KMS-11 (cell line): ENCODE measurements around the gene FAM170B.

Experiments used
- H2AFZ ChIP-seq: fragments of 200-600 bp; sonication (generic); 2 replicates; pipeline ENCODE4 v1.6.1; 2016; ENCODE audit warnings: antibody characterized with exemption, mixed run types, low read depth
- H3K27ac ChIP-seq: fragments of 200-600 bp; sonication (generic); 2 replicates; pipeline ENCODE4 v1.6.1; 2016; ENCODE audit warnings: mild to moderate bottlenecking, mixed run types
- H3K27me3 ChIP-seq: fragments of 200-600 bp; sonication (generic); 2 replicates; pipeline ENCODE4 v1.6.1; 2017; ENCODE audit warnings: mild to moderate bottlenecking, low read depth, mixed run types, moderate library complexity; ENCODE audit not compliant: insufficient read depth
- H3K36me3 ChIP-seq: fragments of 200-600 bp; sonication (generic); 2 replicates; pipeline ENCODE4 v1.6.1; 2017; ENCODE audit warnings: mild to moderate bottlenecking, mixed run types; ENCODE audit not compliant: insufficient read depth
- H3K4me1 ChIP-seq: fragments of 200-600 bp; sonication (generic); 2 replicates; pipeline ENCODE4 v1.6.1; 2016; ENCODE audit warnings: mild to moderate bottlenecking, low read depth, mixed run types; ENCODE audit not compliant: poor library complexity, severe bottlenecking
- H3K4me2 ChIP-seq: fragments of 200-600 bp; sonication (generic); 2 replicates; pipeline ENCODE4 v1.7.0; 2016; ENCODE audit warnings: mild to moderate bottlenecking, mixed run types
- H3K4me3 ChIP-seq: fragments of 200-600 bp; sonication (generic); IDR thresholded peaks from 2 replicates; pipeline ENCODE4 v1.6.1; 2017; ENCODE audit warnings: low read depth, low read length, mixed read lengths; ENCODE audit not compliant: insufficient read depth
- H3K79me2 ChIP-seq: fragments of 200-600 bp; sonication (generic); 2 replicates; pipeline ENCODE4 v1.6.1; 2016; ENCODE audit warnings: low read depth, mixed run types; ENCODE audit not compliant: insufficient read depth
- H3K9ac ChIP-seq: fragments of 200-600 bp; sonication (generic); 2 replicates; pipeline ENCODE4 v1.6.1; 2016; ENCODE audit warnings: mild to moderate bottlenecking, mixed run types
- H4K20me1 ChIP-seq: fragments of 200-600 bp; sonication (generic); 2 replicates; pipeline ENCODE4 v1.6.1; 2016; ENCODE audit warnings: mild to moderate bottlenecking, mixed run types; ENCODE audit not compliant: insufficient read depth
- TF ChIP-seq, protein P1 (sequence below): fragments of 200-600 bp; sonication (generic); conservative IDR thresholded peaks from 2 replicates; pipeline ENCODE4 v1.6.1; 2017; ENCODE audit warnings: low read depth, mild to moderate bottlenecking, antibody characterized with exemption, low read length, moderate library complexity, mixed read lengths

FAM170B gene

DNA sequence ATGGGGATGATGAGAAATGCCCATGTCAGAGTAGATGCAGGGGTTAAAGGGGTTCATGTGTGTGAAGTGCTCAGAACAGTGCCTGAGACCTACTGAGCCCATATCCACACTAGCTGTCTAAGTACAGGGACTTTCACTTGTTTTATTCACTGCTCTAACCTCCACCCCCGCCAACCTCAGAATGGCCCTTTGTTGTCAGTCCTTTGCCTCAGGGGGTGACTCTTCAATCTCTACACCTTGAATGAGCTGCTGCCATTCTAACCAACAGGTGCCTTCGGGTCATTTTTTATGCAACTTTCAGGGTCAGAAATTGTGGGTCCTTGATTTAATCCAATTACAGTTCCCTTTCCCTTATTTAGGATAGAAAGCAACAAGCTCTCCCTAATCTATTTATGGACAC, 44.7 kb downstream of the FAM170B start:
- Histone ChIP-seq H2AFZ (no peak overlapping the region), H3K4me1 (no peaks in the 10 kb centered on the region), H3K79me2 (no peaks in the 10 kb centered on the region), H3K4me3 (no peak overlapping the region), H3K9ac (no peak overlapping the region), H3K27me3 (no peaks in the 10 kb centered on the region), H3K36me3 (no peaks in the 10 kb centered on the region), H3K4me2 (no peak overlapping the region), H4K20me1 (no peaks in the 10 kb centered on the region), H3K27ac (no peak overlapping the region)
- TF ChIP-seq, protein P1, sequence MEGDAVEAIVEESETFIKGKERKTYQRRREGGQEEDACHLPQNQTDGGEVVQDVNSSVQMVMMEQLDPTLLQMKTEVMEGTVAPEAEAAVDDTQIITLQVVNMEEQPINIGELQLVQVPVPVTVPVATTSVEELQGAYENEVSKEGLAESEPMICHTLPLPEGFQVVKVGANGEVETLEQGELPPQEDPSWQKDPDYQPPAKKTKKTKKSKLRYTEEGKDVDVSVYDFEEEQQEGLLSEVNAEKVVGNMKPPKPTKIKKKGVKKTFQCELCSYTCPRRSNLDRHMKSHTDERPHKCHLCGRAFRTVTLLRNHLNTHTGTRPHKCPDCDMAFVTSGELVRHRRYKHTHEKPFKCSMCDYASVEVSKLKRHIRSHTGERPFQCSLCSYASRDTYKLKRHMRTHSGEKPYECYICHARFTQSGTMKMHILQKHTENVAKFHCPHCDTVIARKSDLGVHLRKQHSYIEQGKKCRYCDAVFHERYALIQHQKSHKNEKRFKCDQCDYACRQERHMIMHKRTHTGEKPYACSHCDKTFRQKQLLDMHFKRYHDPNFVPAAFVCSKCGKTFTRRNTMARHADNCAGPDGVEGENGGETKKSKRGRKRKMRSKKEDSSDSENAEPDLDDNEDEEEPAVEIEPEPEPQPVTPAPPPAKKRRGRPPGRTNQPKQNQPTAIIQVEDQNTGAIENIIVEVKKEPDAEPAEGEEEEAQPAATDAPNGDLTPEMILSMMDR = no peak

DNA sequence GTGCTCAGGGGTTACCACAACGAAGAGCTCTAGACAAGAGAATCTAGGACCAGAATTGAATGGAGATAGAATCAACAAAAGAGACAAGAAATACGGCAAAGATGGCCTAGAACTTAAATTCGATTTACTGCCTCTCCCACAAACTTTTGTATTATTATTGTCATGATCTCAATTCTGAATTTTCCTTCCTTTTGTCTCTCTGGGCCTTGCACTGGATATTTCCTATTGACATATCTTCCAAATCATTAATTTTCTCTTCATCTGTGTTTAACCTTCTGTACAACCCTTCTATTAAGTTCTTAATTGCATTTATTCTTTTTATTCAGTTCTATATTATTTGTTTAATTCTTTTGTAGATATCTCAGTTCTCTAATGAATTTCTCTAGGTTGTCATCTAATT, 46.9 kb downstream of the FAM170B start:
- Histone ChIP-seq H3K27ac (no peak overlapping the region), H3K9ac (no peak overlapping the region), H3K4me3 (no peak overlapping the region), H3K36me3 (no peaks in the 10 kb centered on the region), H3K27me3 (no peaks in the 10 kb centered on the region), H2AFZ (no peak overlapping the region), H3K79me2 (no peaks in the 10 kb centered on the region), H3K4me1 (no peaks in the 10 kb centered on the region), H4K20me1 (no peaks in the 10 kb centered on the region), H3K4me2 (no peak overlapping the region)
- TF ChIP-seq, protein P1 = no peak

DNA sequence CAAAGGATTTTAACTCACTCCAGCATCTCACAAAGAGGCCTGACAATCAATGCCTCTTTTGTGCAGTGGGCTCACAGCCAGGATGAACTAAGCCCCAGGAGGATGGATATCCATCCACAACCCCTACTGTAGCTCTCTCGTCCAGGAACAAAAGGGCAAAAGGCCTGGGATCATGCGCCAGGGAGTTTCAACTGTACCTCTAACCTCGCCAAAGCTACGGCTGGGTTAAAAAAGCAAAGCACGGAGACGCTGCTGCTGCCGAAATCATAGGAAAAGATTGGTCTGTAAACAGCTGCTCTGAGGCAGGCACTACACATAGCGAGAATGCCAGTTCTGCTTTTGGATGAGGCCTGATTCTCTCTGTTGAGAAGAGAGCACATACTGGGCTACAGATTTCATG, 50.6 kb downstream of the FAM170B start:
- Histone ChIP-seq H3K4me1 (peaks cover 34% of the 10 kb centered on the region), H3K79me2 (no peaks in the 10 kb centered on the region), H2AFZ (no peak overlapping the region), H3K36me3 (no peaks in the 10 kb centered on the region), H3K9ac (no peak overlapping the region), H3K4me3 (no peak overlapping the region), H4K20me1 (no peaks in the 10 kb centered on the region), H3K27me3 (no peaks in the 10 kb centered on the region), H3K27ac (no peak overlapping the region), H3K4me2 (no peak overlapping the region)
- TF ChIP-seq, protein P1 = no peak

DNA sequence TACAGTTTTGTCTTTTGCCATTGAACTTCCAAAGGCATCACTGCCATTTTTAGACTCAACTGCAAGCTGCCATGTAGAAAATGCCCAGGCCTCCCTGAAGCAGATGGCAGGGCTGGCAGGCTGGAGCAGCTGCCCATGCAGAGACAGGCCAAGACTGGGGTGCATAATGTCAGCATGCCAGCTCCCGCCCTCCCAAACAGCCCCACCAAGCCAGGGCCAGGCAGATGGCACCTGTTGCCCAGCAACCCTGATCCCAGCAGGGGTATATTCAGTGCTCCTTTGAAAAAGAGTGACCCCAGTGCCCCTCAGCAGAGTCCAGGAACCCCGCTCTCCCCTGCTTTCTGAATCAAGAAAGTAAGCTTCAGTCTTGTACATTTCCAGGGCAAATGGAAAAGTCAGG, 51.1 kb downstream of the FAM170B start:
- H4K20me1 ChIP-seq = no peaks in the 10 kb centered on the region
- H3K79me2 ChIP-seq = no peaks in the 10 kb centered on the region
- H3K4me2 ChIP-seq = no peak overlapping the region
- H3K27me3 ChIP-seq = no peaks in the 10 kb centered on the region
- H2AFZ ChIP-seq = no peak overlapping the region
- no peaks in the 10 kb centered on the region for H3K36me3 ChIP-seq
- peaks cover 39% of the 10 kb centered on the region for H3K4me1 ChIP-seq
- no peak overlapping the region for H3K4me3 ChIP-seq
- no peak overlapping the region for H3K9ac ChIP-seq
- TF ChIP-seq, protein P1 = no peak
- H3K27ac ChIP-seq = no peak overlapping the region
